Skin of body (tissue), 2 donors: ENCODE results near the gene ARNT2. TPM values are rescaled to one million over a fixed set of nuclear protein-coding genes. Genes with fewer than 3 reads are reported as not detected.

Experiments used
- DNase-seq: peaks from one replicate; lab custom pipeline; 2025; lab: John Stamatoyannopoulos, UW
- total RNA-seq: library from RNA; depleted of rRNA; stranded (reverse); fragments of >200 nt; gene quantifications from one replicate; pipeline ENCODE4 v1.2.3, GENCODE V29; 2014

ARNT2 gene
- total RNA-seq, 1 donor from 2014 or later: 2.8 TPM

GRCh38 chr15:80613762-80614365, 209.7 kb downstream of the ARNT2 start:
- no peak for DNase-seq

GRCh38 chr15:80614711-80615360, 210.7 kb downstream of the ARNT2 start:
- no peak for DNase-seq

GRCh38 chr15:80615361-80615736, 211.2 kb downstream of the ARNT2 start:
- no peak for DNase-seq

GRCh38 chr15:80615783-80616391, 211.7 kb downstream of the ARNT2 start:
- no peak for DNase-seq

- DNase-seq: no peak
Observed at GRCh38 chr15:80618685-80619400, 214.7 kb downstream of the ARNT2 start.

GRCh38 chr15:80619680-80620079, 215.5 kb downstream of the ARNT2 start:
- no peak for DNase-seq

GRCh38 chr15:80620141-80620540, 216.0 kb downstream of the ARNT2 start:
- DNase-seq: no peak

GRCh38 chr15:80620931-80621330, 216.7 kb downstream of the ARNT2 start:
- DNase-seq: no peak

GRCh38 chr15:80626643-80627120, 222.5 kb downstream of the ARNT2 start:
- no peak for DNase-seq

GRCh38 chr15:80629355-80629754, 225.2 kb downstream of the ARNT2 start:
- no peak for DNase-seq

- DNase-seq: no peak
Observed at GRCh38 chr15:80630981-80631380, 226.8 kb downstream of the ARNT2 start.

- no peak for DNase-seq
Observed at GRCh38 chr15:80633221-80633620, 229.0 kb downstream of the ARNT2 start.

- DNase-seq: no peak
Observed at GRCh38 chr15:80635953-80636352, 231.8 kb downstream of the ARNT2 start.

- DNase-seq: no peak
Observed at GRCh38 chr15:80636675-80637074, 232.5 kb downstream of the ARNT2 start.

GRCh38 chr15:80637747-80638146, 233.6 kb downstream of the ARNT2 start:
- no peak for DNase-seq

GRCh38 chr15:80638553-80639167, 234.5 kb downstream of the ARNT2 start:
- no peak for DNase-seq

GRCh38 chr15:80639168-80639555, 235.0 kb downstream of the ARNT2 start:
- DNase-seq: no peak

GRCh38 chr15:80640531-80641121, 236.4 kb downstream of the ARNT2 start:
- no peak for DNase-seq

- peak; percentile 87 for DNase-seq
Observed at GRCh38 chr15:80641384-80641783, 237.2 kb downstream of the ARNT2 start.

- no peak for DNase-seq
Observed at GRCh38 chr15:80643431-80643951, 239.3 kb downstream of the ARNT2 start.

- DNase-seq: no peak
Observed at GRCh38 chr15:80645494-80646065, 241.4 kb downstream of the ARNT2 start.
